Measurements from ENCODE around the gene REXO1.
"Not testable (repeated sequence)": the region's sequence is repeated elsewhere in the genome, so short reads cannot be mapped to it uniquely, and the experiment has no call there.

Gene REXO1

GRCh38 chr19:1813192-1814182 is 34.8 kb downstream of the REXO1 start:
- no peak for DNase-seq (ENCODE audit: low read depth)

- DNase-seq (ENCODE audit: low read depth), result peak; percentile 85
These were observed 35.7 kb downstream of the REXO1 start for GRCh38 chr19:1812426-1813191.

- no peak for DNase-seq (ENCODE audit: low read depth)
These were observed 36.3 kb downstream of the REXO1 start, which contains the start of gene ATP8B3 for GRCh38 chr19:1811942-1812425. ATP8B3 (minus strand) TSS chr19:1812276; CDS start chr19:1811736, 540 bp downstream.

- DNase-seq (ENCODE audit: low read depth), result peak; percentile 44
These were observed 36.8 kb downstream of the REXO1 start for GRCh38 chr19:1811472-1811894.

GRCh38 chr19:1810439-1811160 is 37.7 kb downstream of the REXO1 start:
- no peak for DNase-seq (ENCODE audit: low read depth)

- DNase-seq (ENCODE audit: low read depth), result no peak
These were observed 38.6 kb downstream of the REXO1 start for GRCh38 chr19:1809678-1810077.

- no peak for DNase-seq (ENCODE audit: low read depth)
These were observed 39.9 kb downstream of the REXO1 start for GRCh38 chr19:1808395-1808731.

- DNase-seq (ENCODE audit: low read depth), result no peak
These were observed 40.4 kb downstream of the REXO1 start for GRCh38 chr19:1807695-1808394.

- DNase-seq (ENCODE audit: low read depth), result no peak
These were observed 41.1 kb downstream of the REXO1 start for GRCh38 chr19:1807030-1807694.

GRCh38 chr19:1806184-1807029 is 41.9 kb downstream of the REXO1 start:
- DNase-seq (ENCODE audit: low read depth), result no peak

- no peak for DNase-seq (ENCODE audit: low read depth)
These were observed 42.7 kb downstream of the REXO1 start for GRCh38 chr19:1805401-1806183.

- no peak for DNase-seq (ENCODE audit: low read depth)
These were observed 43.4 kb downstream of the REXO1 start for GRCh38 chr19:1804858-1805257.

GRCh38 chr19:1799695-1800342 is 48.5 kb downstream of the REXO1 start:
- DNase-seq (ENCODE audit: low read depth), result no peak

- DNase-seq (ENCODE audit: low read depth), result not testable (repeated sequence)
These were observed 51.0 kb downstream of the REXO1 start for GRCh38 chr19:1797313-1797712.

- DNase-seq (ENCODE audit: low read depth), result no peak
These were observed 51.7 kb downstream of the REXO1 start for GRCh38 chr19:1796395-1797142.

GRCh38 chr19:1794424-1795172 is 53.7 kb downstream of the REXO1 start:
- DNase-seq (ENCODE audit: low read depth), result no peak

- DNase-seq (ENCODE audit: low read depth), result no peak
These were observed 56.4 kb downstream of the REXO1 start for GRCh38 chr19:1791879-1792278.

All from activated T-cell treated with anti-CD3 and anti-CD28 coated beads for 48 hours (primary cell).